ENCODE data around the gene PPM1D. TPM values are rescaled to one million over a fixed set of nuclear protein-coding genes. Genes with fewer than 3 reads are reported as not detected.

PPM1D gene
- total and polyA plus RNA-seq, 2 experiments from 2014 or later: 7.8 to 13.3 TPM

DNA sequence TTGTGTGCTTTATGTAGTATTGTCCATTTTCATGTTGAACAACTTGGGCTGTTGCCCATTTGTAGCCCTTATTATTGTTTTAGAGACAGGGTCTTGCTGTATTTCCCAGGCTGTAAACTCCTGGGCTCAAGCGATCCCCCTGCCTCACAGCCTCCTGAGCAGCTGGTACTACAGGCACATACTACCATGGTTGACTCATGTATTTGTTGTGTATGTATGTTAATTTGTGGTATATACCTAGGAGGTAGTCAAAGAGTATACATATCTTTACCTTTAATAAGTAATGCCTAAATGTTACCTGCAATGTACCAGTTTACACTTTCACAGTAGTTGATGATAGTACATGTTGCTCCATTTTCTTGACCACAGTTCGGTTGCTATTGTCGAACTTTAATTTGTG, 18.1 kb downstream of the PPM1D start:
- H3K9me2 ChIP-seq (ENCODE audit: insufficient read depth): no peaks in the 10 kb centered on the region
- no peak overlapping the region for H2AFZ ChIP-seq
- Mint-ChIP-seq H3K9me3 (no peaks in the 10 kb centered on the region), H3K4me1 (no peaks in the 10 kb centered on the region), H3K27me3 (ENCODE audit: insufficient read depth, low read depth, poor library complexity) (no peaks in the 10 kb centered on the region), H3K36me3 (ENCODE audit: low read depth) (peaks cover 8% of the 10 kb centered on the region), H3K27ac (no peak overlapping the region), H3K4me3 (no peak overlapping the region)
- 0 out of 2 replicates have a peak, but pooled peaks cover under 1% of the 10 kb centered on the region for H3K36me3 ChIP-seq (ENCODE audit: insufficient read depth)
- H3K4me1 ChIP-seq (ENCODE audit: insufficient read depth): no peaks in the 10 kb centered on the region
- H3K4me3 ChIP-seq: no peak overlapping the region
- no peak overlapping the region for H3K4me2 ChIP-seq
- H3K27ac ChIP-seq (ENCODE audit: low read depth): no peak overlapping the region
- H4K20me1 ChIP-seq (replicated peaks; ENCODE audit: insufficient read depth): peaks cover 20% of the 10 kb centered on the region; the same call in 1 of the 2 replicates
- ATAC-seq (no peak), DNase-seq (ENCODE audit: low spot score) (no peak)
- H3K79me2 ChIP-seq (replicated peaks; ENCODE audit: insufficient read depth): peaks cover 98% of the 10 kb centered on the region
- H3F3A ChIP-seq (replicated peaks; ENCODE audit: low read depth): no peaks in the 10 kb centered on the region
- TF ChIP-seq EZH2phosphoT487 (IDR thresholded peaks at IDR 0.05; ENCODE audit: unreplicated experiment) (no peak), JUNB (IDR thresholded peaks at IDR 0.05; ENCODE audit: unreplicated experiment) (no peak), POLR2AphosphoS5 (IDR thresholded peaks at IDR 0.05; ENCODE audit: low read depth) (no peak), REST (IDR thresholded peaks at IDR 0.05; ENCODE audit: unreplicated experiment) (no peak)
- TF ChIP-seq, protein P1, sequence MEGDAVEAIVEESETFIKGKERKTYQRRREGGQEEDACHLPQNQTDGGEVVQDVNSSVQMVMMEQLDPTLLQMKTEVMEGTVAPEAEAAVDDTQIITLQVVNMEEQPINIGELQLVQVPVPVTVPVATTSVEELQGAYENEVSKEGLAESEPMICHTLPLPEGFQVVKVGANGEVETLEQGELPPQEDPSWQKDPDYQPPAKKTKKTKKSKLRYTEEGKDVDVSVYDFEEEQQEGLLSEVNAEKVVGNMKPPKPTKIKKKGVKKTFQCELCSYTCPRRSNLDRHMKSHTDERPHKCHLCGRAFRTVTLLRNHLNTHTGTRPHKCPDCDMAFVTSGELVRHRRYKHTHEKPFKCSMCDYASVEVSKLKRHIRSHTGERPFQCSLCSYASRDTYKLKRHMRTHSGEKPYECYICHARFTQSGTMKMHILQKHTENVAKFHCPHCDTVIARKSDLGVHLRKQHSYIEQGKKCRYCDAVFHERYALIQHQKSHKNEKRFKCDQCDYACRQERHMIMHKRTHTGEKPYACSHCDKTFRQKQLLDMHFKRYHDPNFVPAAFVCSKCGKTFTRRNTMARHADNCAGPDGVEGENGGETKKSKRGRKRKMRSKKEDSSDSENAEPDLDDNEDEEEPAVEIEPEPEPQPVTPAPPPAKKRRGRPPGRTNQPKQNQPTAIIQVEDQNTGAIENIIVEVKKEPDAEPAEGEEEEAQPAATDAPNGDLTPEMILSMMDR (conservative IDR thresholded peaks at IDR 0.05; ENCODE audit: low read depth in 2 of 2): no peak
- no peaks in the 10 kb centered on the region for H3K27me3 ChIP-seq (ENCODE audit: insufficient read depth)

GRCh38 chr17:60618854-60619526, 19.0 kb downstream of the PPM1D start:
- Histone ChIP-seq H3K79me2 (replicated peaks; ENCODE audit: insufficient read depth) (peaks cover 94% of the 10 kb centered on the region), H3K4me2 (no peak overlapping the region), H3K9me2 (ENCODE audit: insufficient read depth) (no peaks in the 10 kb centered on the region), H3K27me3 (ENCODE audit: insufficient read depth) (no peaks in the 10 kb centered on the region), H3K27ac (ENCODE audit: low read depth) (no peak overlapping the region), H3F3A (replicated peaks; ENCODE audit: low read depth) (no peaks in the 10 kb centered on the region), H3K4me1 (ENCODE audit: insufficient read depth) (no peaks in the 10 kb centered on the region), H4K20me1 (replicated peaks; ENCODE audit: insufficient read depth) (peaks cover 24% of the 10 kb centered on the region; the same call in 1 of the 2 replicates), H3K4me3 (no peak overlapping the region), H2AFZ (no peak overlapping the region), H3K36me3 (ENCODE audit: insufficient read depth) (no peaks in the 10 kb centered on the region)
- no peak for DNase-seq (ENCODE audit: low spot score)
- Mint-ChIP-seq H3K27me3 (ENCODE audit: insufficient read depth, low read depth, poor library complexity) (no peaks in the 10 kb centered on the region), H3K36me3 (ENCODE audit: low read depth) (peaks cover 8% of the 10 kb centered on the region), H3K27ac (no peak overlapping the region), H3K9me3 (no peaks in the 10 kb centered on the region), H3K4me1 (no peaks in the 10 kb centered on the region), H3K4me3 (no peak overlapping the region)
- ATAC-seq: no peak
- TF ChIP-seq EZH2phosphoT487 (IDR thresholded peaks at IDR 0.05; ENCODE audit: unreplicated experiment) (no peak), REST (IDR thresholded peaks at IDR 0.05; ENCODE audit: unreplicated experiment) (no peak), JUNB (IDR thresholded peaks at IDR 0.05; ENCODE audit: unreplicated experiment) (no peak), POLR2AphosphoS5 (IDR thresholded peaks at IDR 0.05; ENCODE audit: low read depth) (no peak), ZNF331 (CRISPR knock-in tag; IDR thresholded peaks at IDR 0.05; ENCODE audit: low read depth) (no peak), ZNF114 (CRISPR knock-in tag; IDR thresholded peaks at IDR 0.05) (no peak), EZH2 (IDR thresholded peaks at IDR 0.05; ENCODE audit: low read depth, unreplicated experiment) (no peak), STAT1 (IDR thresholded peaks at IDR 0.05; ENCODE audit: unreplicated experiment) (no peak)

Measured in GM23338 (cell line).